GM18508 (cell line): Measurements from ENCODE around the gene SLC24A3.

Experiments
- ATAC-seq: cut with Tn5 transposase; IDR thresholded peaks from one replicate; pipeline ENCODE4 v1.9.1; 2021; ENCODE audit warnings: moderate number of reproducible peaks; ENCODE audit not compliant: insufficient read depth, unreplicated experiment

Gene SLC24A3

DNA sequence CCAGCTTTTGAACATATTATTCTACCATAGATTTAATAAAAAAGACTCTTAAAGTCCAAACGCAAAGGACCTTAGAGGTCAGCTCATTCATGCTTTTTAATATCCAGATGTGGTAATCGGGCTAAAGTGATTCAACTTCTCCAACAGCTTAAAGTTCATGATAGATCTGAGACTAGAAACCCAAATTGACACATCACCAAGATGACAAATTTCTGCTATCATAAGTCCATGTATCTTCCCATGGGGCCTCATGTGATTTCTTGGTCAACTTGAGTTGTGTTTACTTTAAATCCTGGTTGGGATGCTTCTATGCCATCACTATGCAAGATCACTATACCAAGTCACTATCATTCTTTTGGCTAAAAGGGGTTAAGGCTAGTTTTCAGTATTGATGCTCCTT, 56.0 kb downstream of the SLC24A3 start:
- no peak for ATAC-seq

DNA sequence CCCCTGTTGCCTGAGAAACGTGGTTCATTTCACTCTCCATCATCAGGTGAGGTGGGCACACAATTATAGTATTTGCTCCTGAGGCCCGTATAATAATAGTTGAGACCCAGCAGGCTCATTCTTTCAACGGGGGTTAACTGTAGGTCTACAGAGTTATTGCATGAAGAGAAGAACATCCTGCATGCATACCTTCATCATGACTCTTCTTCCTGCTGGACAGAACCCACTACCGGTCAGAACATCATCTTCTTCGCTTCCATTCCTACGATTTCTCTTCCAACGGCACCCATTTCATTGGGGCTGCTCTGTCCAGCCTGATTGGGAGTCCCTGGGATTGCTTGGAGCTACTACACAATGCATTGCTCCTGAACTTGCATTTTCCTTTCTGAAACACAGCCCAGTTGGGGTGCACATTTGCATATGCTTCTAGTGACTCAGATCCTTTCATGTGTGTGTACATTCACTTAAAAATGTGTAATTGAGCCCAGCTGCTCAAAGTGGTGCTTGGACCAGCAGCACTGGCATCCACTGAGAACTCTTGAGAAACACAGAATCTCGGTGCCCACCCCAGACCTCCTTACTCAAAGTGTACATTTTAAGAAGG, 57.4 kb downstream of the SLC24A3 start:
- ATAC-seq, result no peak

DNA sequence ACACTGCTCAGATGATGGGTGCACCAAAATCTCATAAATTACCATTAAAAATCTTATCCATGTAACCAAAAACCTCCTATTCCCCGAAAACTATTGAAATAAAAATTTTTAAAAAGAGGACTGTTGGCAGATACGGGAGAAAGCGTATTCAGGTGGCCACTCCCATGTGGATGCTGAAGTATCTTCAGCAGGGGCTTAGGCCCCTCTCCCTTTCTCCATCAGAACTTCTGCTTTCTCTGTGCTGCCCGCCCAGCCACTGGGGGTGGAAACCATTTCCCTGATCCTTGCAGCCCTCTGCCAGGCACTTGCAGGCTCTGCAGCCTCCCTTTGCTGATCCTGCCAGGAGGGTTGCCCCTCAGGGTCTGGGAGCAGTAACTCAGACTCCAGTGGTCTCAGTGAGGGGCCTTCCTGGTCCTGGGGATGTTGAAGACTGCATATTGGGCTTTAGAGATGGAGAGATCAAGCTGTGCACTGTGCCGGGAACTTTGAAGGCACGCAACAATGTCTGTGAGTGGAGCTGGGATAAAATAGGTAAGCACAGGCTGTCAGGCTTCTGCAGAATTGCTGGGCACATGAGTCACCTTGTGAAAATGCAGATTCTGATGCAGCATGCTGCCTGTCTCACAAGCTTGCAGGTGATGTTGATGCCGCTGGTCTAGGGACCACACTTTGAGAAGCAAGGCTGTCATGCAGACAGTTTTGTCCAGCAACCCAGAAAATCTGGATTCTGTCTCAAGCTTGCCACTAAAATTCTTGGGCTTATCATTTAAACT, 59.6 kb downstream of the SLC24A3 start:
- no peak for ATAC-seq

DNA sequence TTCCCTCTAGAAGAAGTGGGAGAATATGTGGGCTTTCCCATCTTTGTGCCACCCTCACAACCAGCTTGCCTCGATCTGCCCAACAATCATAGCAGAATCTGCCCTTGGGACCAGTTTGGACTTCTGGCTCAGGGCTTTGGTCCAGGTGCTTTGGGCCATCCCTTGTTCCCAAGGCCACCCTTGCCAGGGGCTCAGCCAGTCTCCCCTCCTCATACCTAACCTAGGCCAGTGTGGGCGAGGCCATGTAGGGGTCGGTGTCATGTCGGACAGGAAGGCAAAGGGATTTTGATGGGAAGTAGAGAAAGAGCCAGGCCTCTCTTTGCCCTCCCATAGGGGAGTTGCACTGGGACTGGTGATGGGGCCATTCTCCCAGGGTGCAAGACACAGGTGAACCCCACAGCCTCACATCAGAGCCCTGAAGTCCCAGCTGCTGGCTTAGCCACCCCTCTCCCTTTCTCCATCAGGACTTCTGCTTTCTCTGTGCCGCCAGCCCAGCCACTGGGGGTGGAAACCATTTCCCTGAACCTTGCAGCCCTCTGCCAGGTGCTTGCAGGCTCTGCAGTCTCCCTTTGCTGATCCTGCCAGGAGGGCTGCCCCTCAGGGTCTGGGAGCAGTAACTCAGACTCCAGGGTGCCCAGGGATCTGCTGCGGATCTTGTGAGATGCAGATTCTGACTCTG, 60.7 kb downstream of the SLC24A3 start:
- ATAC-seq, result no peak

DNA sequence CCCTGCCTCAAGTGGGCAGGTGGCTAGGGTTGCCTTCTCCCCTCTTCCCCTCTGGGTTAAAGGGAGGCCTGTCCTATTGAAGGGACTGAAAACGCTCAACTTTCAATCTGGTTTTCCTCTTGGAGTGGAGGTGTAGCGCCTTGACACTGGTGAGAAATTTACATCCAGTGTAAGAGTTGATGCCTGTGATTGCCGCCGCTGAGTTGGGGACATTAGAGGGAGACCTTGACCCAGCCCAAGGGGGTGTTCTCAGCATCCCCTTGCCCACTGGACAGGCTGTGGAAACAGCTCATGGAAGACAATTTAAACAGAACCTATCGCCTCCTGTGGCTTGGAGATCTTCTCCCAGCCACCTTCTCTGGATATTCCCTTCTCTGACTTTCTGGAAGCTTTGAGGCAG, 61.6 kb downstream of the SLC24A3 start:
- ATAC-seq, result no peak

DNA sequence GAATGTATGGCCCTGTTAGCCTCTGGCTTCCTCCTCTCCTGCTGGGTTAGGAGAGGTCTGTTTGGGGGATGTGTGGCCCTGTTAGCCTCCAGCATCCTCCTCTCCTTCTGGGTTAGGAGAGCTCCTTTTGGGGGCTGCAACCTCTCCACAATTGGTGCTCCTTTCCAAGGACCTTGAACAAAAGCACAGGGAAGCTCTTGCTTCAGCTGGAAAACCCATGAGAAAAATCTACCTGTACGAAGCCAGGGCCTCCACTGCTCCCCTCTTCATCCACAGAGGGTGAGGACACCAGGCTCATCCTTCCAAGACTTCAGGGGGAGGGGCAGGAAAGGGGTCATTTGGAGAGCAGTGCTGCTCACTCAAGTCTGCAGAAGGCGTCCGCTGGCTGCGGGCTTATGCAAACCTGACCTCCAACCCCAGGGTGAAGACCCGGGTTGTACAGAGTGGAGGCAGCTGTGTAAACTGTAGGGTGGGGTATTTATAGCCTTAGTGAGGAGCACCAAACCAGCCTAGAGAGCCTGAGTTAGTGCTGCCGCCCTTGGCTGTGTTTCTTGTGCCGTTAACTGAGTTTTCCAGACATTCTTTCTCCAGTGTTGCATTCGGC, 62.1 kb downstream of the SLC24A3 start:
- no peak for ATAC-seq

DNA sequence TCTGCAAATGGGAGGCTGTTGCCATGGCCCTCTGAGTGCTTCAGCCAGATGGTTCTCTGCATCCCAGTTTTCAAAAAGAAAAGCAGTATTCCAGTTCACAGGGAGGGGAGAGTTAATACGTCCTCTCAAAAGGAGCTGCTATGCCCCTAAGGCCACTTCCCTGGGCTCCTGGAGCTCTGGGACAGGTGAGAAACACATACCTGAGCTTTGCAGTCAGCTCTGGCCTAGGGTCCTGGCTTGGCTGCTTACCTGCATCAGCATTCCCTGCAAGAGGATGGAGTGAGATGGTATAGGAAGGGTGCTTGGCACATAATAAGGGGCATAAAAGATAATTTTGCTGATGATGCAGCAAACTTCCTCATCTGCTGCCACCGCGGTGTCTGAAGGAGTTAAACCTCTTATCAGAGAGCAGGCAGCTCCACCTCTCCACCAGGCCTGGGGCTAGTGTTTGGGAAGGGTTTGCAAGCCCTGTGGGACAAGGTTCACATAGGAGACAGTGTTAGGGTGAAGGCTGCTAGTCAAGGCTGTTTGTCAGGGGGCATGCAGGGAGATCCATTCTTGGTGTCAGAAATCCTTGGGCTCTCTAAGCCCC, 62.7 kb downstream of the SLC24A3 start:
- ATAC-seq, result no peak

DNA sequence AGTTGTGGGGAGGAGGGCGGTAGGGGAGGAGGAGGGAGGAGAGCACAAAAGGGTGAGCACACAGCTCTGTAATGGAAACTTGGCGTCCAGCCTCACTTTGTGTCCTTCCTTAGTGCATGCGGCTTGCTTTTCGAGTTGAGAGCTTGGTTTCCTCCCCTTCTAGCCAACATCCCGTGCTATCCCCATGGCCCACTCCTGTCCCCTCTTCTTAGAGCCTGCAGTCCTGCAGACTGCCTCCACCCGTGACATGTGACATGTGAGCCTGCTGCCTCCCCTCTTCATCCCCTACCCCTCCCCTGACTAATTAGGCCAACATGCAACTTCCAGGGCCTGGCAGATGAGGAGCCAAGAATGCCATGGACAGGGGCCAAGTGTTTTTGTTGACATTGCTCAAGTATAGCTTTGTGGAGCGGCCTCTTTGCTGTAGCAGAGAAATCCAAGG, 63.2 kb downstream of the SLC24A3 start:
- ATAC-seq, result no peak

DNA sequence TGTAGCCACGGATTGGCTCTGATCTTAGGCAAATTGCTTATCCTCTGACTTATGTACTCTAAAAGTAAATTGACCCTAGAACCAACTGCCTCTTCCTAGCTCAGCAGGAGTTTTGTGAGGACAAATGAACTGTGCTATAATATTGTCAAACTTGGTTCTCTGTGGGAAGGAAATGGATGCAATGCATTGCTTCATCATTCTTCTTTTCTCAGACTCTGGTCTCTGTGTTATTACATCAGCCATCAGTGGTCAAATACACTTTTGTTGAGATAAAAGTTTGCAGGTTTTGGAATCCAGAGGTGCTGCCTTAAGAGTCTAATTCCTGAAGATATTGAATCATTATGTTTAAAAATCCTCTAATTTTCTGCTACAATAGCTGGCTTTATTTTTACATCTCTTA, 64.9 kb downstream of the SLC24A3 start:
- no peak for ATAC-seq

DNA sequence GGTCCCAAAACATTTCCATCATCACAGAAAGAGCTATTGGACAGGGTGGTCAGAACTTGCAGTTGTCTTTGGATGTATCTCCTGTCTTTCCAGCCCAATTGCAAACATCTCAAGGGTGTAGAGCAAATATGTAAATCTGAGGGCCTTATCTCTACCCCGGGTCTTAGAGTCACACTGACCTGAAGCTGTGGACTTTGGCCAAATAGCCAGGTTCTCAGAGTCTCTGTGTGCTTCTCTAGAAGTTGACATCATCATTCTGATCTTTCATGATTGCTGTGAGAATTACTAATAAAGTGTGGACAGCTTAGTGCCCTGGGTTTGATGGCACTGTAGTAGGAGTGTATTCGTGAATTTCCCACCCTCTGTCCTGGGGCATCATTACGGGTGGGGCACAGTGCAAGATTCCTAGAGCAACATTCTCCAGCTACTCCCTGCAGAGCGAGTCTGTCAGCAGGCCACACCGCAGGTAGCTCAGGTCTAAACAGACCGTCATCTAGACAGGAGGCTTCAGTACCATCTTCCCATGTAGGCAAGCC, 71.1 kb downstream of the SLC24A3 start:
- no peak for ATAC-seq

DNA sequence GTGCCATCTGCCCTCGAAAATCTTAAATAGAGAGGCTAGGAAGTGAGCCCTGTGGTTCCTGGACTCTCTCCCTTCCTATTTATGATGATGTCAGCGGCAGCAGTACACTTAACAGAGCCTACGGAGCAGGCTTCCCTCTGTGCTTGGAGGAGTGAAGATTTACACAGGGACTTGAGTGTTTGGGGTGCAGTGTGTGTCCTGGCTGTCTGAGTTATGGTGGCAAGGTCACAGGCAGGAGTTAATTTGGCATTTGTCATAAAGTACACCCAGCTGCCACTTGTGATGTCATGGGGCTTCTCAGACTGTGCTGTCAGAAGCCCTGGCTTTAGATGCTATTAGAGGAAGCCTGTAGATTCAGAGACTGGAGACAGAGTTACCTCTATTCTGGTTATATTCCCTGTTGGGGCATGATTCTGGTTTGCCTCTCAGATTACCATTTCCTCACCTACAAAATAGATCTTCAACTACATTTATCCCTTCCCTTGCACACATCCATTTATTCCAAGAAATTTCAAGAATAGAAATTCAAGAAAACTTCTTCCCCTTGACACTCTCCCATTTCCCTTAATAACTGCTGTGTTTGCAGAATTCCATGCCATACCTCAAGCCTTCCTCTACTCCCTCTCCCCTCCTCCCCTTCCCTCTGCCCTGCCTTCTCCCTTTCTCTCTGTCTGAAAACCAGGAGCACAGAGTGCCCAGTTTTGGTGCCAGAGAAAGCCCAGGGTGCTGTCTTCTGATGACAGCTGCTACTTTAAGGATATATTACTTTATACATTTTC, 72.1 kb downstream of the SLC24A3 start:
- ATAC-seq, result no peak

DNA sequence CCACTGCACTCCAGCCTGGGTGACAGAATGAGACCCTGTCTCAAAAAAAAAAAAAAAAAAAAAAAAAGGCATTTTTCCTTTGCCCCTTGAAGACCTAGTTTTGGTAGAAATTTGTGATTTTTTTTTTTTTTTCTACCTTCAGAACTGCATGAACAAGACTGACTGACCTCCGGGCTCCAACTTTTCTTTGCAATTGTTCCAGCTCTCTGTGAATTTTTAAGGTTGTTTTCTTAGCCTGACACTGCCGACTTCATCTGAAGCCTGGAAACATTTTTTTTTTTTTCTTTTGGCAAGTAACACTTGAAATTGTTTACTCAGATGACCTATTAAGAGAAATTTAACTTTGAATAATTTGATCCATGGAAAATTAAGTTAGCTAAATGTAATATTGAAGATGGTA, 73.0 kb downstream of the SLC24A3 start:
- no peak for ATAC-seq

DNA sequence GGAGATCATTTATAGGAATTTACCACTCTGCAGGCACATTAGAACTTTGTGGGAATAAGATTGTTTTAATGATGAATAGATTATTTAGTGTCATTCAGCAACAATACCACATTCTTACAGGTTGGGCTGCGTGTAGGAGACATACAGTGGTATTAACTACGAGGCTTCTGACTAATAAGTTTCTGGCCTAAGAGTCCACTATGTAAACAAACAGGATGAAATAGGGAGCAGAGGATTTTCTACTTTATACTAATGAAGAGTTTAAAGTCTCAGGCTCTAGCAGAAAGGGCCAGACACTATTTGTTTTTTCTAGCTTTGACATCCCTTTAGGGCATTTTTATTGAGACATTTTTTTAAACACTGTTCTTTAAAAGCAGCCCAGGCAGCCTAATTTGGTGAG, 75.6 kb downstream of the SLC24A3 start:
- no peak for ATAC-seq

DNA sequence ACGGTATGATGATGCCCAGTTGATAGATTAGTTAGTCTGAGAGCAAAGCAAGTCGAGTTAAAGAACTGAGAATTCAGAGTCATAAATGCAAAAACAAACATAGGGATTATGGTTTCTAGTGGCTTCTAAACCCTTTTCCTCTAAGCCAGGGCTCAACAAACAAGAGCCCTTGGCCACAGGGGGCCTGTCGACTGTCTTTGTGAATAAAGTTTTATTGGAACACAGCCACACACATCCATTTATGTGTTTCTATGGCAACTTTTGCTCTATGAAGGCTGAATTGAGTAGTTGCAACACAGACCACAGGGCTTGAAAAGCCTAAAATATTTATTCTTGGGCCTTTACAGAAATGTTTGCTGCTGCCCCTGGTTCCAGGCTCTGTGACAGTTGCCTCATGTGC, 76.2 kb downstream of the SLC24A3 start:
- ATAC-seq, result no peak

DNA sequence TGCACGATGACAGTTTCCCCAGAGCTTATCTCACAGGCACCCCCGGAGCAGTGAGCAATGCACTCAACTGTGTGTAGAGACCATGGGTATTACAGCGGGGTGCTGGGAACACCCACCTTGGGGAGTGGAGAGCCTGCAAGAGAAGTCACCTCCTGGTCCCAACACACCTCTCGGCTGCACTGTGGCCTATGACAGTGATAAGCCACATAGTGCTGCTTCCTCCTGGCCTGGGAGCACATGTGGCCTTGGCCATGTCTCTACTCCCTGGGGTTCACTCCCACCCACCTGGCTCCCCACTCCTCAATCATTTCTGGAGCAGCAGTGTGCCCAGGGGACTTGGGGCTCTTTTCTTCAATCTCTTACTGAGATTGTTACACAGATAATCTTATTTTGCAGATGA, 77.0 kb downstream of the SLC24A3 start:
- no peak for ATAC-seq

DNA sequence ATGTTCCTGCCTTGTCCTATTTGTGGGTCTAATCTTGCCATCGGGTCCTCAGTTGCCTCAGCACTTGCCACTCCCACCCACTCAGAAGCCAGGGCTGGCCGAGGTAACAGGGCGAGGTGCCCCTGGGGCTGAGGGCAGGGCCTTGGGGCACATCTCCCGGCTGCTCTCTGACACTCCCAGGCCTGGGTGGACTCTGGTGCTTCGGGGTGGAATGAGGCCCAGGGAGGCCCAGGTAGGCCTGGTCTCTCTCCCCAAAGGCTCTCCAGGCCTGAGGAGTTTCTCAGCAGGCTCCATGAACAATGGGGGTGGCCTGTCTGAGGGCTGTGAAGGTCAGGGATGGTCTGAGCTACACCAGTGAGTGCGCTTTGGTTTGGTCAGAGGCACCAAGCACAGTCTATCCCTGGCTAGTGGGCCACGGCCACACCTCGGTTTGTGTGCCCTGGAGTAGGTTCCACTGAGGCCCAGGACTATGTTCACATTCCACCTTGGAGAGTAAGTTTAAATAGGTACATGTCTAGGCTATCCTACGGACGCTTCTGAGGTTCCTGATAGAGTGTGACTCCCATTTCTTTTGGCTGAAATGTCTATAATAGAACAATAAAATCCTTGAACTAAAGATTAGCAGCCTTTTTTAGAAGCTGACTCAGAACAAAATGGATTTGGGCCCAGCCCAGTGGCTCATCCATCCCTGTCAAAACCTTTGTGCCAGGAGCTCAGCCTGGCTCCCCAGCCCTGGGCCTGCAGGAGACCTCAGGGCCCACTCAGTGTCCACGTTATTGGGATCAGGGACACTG, 78.8 kb downstream of the SLC24A3 start:
- ATAC-seq, result no peak

DNA sequence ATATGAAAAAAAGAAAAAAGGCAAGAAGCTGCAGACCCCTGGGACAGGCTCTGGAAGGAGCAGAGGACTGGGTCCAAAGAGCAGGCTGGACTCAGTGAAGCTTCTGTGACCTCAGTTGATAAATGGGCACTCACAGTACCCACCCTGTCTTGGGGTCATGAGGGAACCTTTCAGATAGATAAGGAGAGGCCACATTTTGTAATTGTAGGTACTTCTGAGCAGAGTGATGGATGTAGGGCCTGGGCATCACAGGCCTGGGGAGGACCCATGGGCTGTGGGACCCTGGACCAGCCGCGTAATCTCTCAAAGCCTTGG, 79.3 kb downstream of the SLC24A3 start:
- no peak for ATAC-seq

DNA sequence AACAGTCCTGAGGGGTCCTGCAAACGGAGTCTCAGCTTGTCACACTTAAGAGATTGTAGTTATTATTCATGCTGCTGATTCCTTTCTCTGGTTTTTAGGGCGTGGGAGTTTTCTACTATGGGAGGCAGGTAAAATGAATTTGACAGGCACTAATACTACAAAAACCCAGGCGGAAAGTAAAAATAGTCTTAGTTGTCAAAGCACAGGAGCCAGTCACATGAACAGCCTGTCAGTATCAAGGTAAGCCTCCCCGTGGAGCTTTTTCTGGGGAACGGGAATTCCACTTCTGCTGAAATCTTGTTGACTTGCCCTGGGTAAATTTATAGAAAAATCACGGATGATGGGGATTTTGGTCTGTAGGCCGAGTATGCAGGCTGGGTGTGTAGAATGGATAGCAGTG, 79.8 kb downstream of the SLC24A3 start:
- ATAC-seq, result no peak

DNA sequence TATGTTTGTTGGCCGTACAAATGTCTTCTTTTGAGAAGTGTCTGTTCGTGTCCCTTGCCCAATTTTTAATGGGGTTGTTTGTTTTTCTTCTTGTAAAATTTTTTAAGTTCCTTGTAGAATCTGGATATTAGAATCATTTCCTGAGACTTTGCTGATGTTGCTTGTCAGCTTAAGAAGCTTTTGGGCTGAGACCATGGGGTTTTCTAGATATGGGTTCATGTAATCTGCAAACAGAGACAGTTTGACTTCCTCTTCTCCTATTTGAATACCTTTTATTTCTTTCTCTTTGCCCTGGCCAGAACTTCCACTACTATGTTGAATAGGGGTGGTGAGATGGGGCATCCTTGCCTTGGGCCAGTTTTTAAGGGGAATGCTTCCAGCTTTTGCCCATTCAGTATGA, 82.6 kb downstream of the SLC24A3 start:
- no peak for ATAC-seq
